ENCODE results near the gene ANKRD44. TPM values are rescaled to one million over a fixed set of nuclear protein-coding genes. Genes with fewer than 3 reads are reported as not detected.

ANKRD44 gene
- total RNA-seq, 1 experiment from 2014 or later = 2.4 TPM

- no peaks in the 10 kb centered on the region for H3K27me3 ChIP-seq (ENCODE audit: low read length)
- no peak overlapping the region for H2AFZ ChIP-seq (ENCODE audit: low read length)
- ATAC-seq = no peak
- DNase-seq = no peak
- TF ChIP-seq CTCF (conservative IDR thresholded peaks at IDR 0.05; ENCODE audit: low read depth, low read length) (no peak), EZH2phosphoT487 (IDR thresholded peaks at IDR 0.05; ENCODE audit: borderline replicate concordance, low read length) (no peak), EZH2 (IDR thresholded peaks at IDR 0.05; ENCODE audit: low read length, unreplicated experiment) (no peak)
- H3K27ac ChIP-seq (ENCODE audit: low read length) = no peak overlapping the region
- no peak overlapping the region for H3K4me3 ChIP-seq (ENCODE audit: low read length)
- no peaks in the 10 kb centered on the region for H4K20me1 ChIP-seq (ENCODE audit: low read length)
- no TSS peak for BruUV-seq (replicated peaks)
- no peak overlapping the region for H3K4me2 ChIP-seq (ENCODE audit: low read length)
- H3F3A ChIP-seq (ENCODE audit: low read length, unreplicated experiment) = no peaks in the 10 kb centered on the region
- H3K9me2 ChIP-seq (replicated peaks; ENCODE audit: low read length) = no peaks in the 10 kb centered on the region
- H3K36me3 ChIP-seq (ENCODE audit: low read depth, low read length) = no peaks in the 10 kb centered on the region
- H3K79me2 ChIP-seq (ENCODE audit: low read length) = no peaks in the 10 kb centered on the region
- CTCF ChIA-PET = no interaction called here
- no peak overlapping the region for H3K9ac ChIP-seq (ENCODE audit: low read length)
- no peaks in the 10 kb centered on the region for H3K9me3 ChIP-seq (ENCODE audit: low read length)
- intact Hi-C loops (cut with micrococcal nuclease) = no loop called here
- POLR2A ChIA-PET (ENCODE audit: unreplicated experiment) = no interaction called here
- peaks cover 13% of the 10 kb centered on the region for H3K4me1 ChIP-seq (ENCODE audit: insufficient read depth, low read length)
Observed at GRCh38 chr2:197232010-197232409, 78.6 kb downstream of the ANKRD44 start.

DNA sequence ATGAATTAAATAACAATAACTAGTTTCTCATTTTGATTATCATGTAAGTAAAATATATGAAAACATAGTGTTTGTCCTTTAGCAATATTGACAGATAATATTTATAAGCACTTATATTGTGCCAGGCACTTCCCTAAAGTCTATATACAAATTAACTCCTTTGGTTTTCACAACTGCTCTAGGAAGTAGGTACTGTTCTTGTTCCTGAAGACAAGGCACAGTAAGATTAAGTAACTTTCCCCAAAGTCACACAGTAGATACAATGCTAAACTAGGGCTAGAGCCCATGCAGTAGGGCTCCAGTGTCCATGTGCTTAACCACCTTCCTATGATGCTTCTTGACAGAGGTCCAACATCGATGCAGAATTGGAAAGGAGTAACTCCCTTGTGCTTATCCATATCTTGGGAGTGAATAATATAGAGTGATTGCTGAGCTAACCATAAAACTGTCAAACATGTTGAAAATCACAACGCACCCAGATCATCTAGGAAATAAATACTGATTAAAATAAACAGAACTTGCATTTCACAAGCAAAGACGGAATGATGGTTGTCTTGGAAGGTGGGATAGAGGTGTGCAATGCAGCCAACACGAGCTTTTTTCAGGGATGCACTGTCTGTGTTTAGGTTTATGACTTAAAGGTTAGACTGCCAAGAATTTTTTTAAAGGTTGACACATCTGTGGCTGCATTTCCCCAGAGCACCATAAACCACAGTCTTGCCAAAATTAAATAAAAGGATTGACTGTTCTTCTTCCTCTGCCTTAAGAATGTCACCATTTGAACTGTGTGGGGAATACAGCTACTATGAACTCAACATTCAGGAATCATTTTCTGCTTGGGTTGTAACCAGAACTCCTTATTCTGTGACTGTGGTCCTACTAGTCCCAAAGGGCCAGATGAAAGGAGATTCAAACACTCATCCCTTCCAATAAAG is 80.8 kb downstream of the ANKRD44 start:
- Histone ChIP-seq H3K36me3 (ENCODE audit: low read depth, low read length) (no peaks in the 10 kb centered on the region), H3K27ac (ENCODE audit: low read length) (no peak overlapping the region), H2AFZ (ENCODE audit: low read length) (no peak overlapping the region), H3K79me2 (ENCODE audit: low read length) (no peaks in the 10 kb centered on the region), H3K4me1 (ENCODE audit: insufficient read depth, low read length) (peaks cover 13% of the 10 kb centered on the region), H3K9me3 (ENCODE audit: low read length) (no peaks in the 10 kb centered on the region), H4K20me1 (ENCODE audit: low read length) (no peaks in the 10 kb centered on the region), H3K27me3 (ENCODE audit: low read length) (no peaks in the 10 kb centered on the region), H3K9me2 (replicated peaks; ENCODE audit: low read length) (no peaks in the 10 kb centered on the region), H3K9ac (ENCODE audit: low read length) (no peak overlapping the region), H3K4me2 (ENCODE audit: low read length) (no peak overlapping the region), H3K4me3 (ENCODE audit: low read length) (no peak overlapping the region), H3F3A (ENCODE audit: low read length, unreplicated experiment) (no peaks in the 10 kb centered on the region)
- DNase-seq = peak; percentile 63
- ChIA-PET POLR2A (ENCODE audit: unreplicated experiment) (interaction anchor here (0.7 kb wide), 1 partner anchor 73 kb away, joined by 3 read pairs; no protein-coding TSS in a partner anchor), CTCF (no interaction called here)
- TF ChIP-seq EZH2 (IDR thresholded peaks at IDR 0.05; ENCODE audit: low read length, unreplicated experiment) (no peak), CTCF (conservative IDR thresholded peaks at IDR 0.05; ENCODE audit: low read depth, low read length) (no peak), EZH2phosphoT487 (IDR thresholded peaks at IDR 0.05; ENCODE audit: borderline replicate concordance, low read length) (no peak)
- ATAC-seq = peak; percentile 96
- intact Hi-C loops (cut with micrococcal nuclease) = loop anchor here (1.0 kb wide), 1 partner anchor 91 kb away; no protein-coding TSS in a partner anchor
- no TSS peak for BruUV-seq (replicated peaks)

DNA sequence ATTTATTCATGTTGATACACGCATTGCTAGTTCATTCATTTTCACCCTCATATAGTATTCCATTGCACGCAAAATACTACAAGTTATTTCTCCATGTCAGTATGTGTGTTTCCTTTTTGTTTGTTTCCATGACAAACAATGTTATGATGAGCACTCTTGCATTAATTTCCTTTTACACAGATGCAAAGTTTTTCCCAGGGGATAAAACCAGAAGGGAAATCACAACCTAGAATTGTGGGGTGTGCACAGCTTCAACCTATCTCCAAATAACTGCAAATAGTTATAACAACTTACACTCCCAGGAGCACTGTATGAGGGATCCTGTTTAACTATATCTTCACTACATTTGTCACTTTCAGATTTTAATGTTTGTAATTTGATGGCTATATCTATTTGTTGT is 87.1 kb downstream of the ANKRD44 start:
- no peaks in the 10 kb centered on the region for H3K79me2 ChIP-seq (ENCODE audit: low read length)
- no peak for ATAC-seq

More for the DNA sequence above, 87.1 kb downstream of the ANKRD44 start:
- Histone ChIP-seq H3K4me3 (ENCODE audit: low read length) (no peak overlapping the region), H3K27me3 (ENCODE audit: low read length) (no peaks in the 10 kb centered on the region), H3F3A (ENCODE audit: low read length, unreplicated experiment) (no peaks in the 10 kb centered on the region), H3K4me1 (ENCODE audit: insufficient read depth, low read length) (no peaks in the 10 kb centered on the region), H3K9me2 (replicated peaks; ENCODE audit: low read length) (no peaks in the 10 kb centered on the region), H2AFZ (ENCODE audit: low read length) (no peak overlapping the region), H4K20me1 (ENCODE audit: low read length) (no peaks in the 10 kb centered on the region), H3K27ac (ENCODE audit: low read length) (no peak overlapping the region), H3K9me3 (ENCODE audit: low read length) (no peaks in the 10 kb centered on the region), H3K4me2 (ENCODE audit: low read length) (no peak overlapping the region), H3K36me3 (ENCODE audit: low read depth, low read length) (no peaks in the 10 kb centered on the region), H3K9ac (ENCODE audit: low read length) (no peak overlapping the region)
- no peak for TF ChIP-seq CTCF (conservative IDR thresholded peaks at IDR 0.05; ENCODE audit: low read depth, low read length)
- TF ChIP-seq EZH2phosphoT487 (IDR thresholded peaks at IDR 0.05; ENCODE audit: borderline replicate concordance, low read length) = no peak
- TF ChIP-seq EZH2 (IDR thresholded peaks at IDR 0.05; ENCODE audit: low read length, unreplicated experiment) = no peak
- no peak for DNase-seq
- ChIA-PET POLR2A (ENCODE audit: unreplicated experiment) (interaction anchor here (0.7 kb wide), 1 partner anchor 88 kb away, joined by 8 read pairs; no protein-coding TSS in a partner anchor), CTCF (no interaction called here)
- intact Hi-C loops (cut with micrococcal nuclease) = no loop called here
- BruUV-seq (replicated peaks) = no TSS peak

Measured in PC-3 (cell line).